Activated CD8-positive, alpha-beta memory T cell treated with anti-CD3 and anti-CD28 coated beads, Interleukin-2, amount 50 U/mL, for 4 hours (primary cell): ENCODE data around the gene OLFM1.
"Not testable (repeated sequence)": the region's sequence is repeated elsewhere in the genome, so short reads cannot be mapped to it uniquely, and the experiment has no call there.

Source experiments
- DNase-seq: peaks from one replicate; pipeline ENCODE4 v3.0.0-alpha.2; 2020

Gene OLFM1

GRCh38 chr9:135135929-135136315 lies 48.5 kb downstream of the OLFM1 start:
- no peak for DNase-seq

GRCh38 chr9:135136481-135136880 lies 49.0 kb downstream of the OLFM1 start:
- no peak for DNase-seq

- no peak for DNase-seq
These were observed 49.7 kb downstream of the OLFM1 start for GRCh38 chr9:135136991-135137832.

GRCh38 chr9:135138078-135138855 lies 50.8 kb downstream of the OLFM1 start:
- no peak for DNase-seq

DNA sequence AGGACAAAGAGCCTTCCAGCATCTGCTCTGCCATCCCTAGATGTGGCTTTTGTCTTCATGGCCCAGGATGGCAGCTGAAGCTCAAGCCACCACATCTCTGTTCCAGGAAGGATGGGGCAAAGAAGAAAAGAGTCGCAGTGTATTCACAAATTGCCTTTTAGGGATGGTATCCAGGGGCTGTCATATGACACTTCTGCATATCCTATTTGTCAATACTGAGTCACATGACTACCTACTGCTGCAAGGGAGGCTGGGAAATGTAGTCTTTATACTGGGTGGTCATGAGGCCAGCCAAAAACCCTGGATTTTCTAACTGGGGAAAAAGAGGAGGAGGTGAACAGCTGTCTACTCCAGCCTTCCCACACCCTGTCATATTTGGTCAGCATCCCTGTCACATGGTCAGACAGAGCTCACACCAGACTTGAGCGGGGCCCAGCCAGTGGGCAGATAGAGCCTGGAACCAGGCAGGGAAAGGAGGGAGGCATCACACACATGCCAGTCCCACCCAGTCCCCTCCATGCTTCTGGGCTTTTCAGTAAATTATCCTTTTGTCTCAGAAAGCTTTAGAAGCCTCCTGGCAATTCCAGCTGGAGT lies 52.0 kb downstream of the OLFM1 start:
- DNase-seq, result no peak

- DNase-seq, result no peak
These were observed 53.8 kb downstream of the OLFM1 start for GRCh38 chr9:135141183-135141774.

DNA sequence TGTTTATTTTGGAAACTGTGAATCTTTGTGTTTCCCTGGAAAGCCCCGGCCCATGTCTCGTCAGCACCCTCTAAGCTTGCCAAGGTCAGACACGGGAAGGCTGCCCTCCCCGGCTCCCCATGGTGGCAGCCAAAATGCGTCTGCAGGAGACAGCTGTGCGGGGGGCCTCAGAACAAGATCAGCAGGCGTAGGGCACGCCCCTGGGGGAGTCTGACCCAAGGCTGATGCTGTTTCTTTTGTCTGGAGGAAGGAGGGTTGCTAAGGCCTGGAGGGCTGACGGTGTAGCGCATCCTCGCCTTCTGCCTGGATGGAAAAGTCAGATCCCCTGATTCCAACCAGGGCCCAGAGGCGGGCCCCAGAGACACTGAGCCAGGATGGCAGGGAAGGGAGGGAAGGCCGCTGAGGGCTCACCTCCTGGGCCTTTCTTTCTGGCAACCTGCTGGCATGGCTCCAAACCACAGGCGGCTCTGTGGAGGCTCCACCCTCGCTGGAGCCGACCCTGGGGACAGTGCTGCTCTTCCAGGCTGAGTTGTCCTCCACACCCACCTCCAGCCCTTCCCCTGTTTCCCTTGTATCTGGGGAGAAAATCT lies 57.2 kb downstream of the OLFM1 start:
- DNase-seq, result no peak

- DNase-seq, result no peak
These were observed 57.8 kb downstream of the OLFM1 start for GRCh38 chr9:135145312-135145711.

DNA sequence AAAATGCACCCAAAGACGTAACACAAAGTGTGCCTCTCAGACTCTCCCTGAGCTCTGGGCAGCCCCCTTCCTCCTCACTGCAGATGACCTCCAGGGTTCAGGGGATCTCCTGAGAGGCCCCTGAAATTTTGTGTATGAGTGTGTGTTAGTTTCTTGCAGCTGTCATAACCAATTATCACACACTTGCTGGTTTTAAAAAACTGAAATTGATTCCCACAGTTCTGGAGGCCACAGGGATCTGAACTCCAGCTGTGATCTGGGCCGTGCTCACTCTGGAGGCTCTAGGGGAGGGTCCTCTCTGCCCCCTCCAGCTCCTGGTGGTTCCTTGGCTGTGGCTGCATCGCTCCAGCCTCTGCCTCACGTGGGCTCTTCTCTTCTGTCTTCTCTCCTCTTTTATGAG lies 58.8 kb downstream of the OLFM1 start:
- DNase-seq, result no peak

GRCh38 chr9:135146766-135147473 lies 59.5 kb downstream of the OLFM1 start:
- DNase-seq, result no peak

GRCh38 chr9:135147474-135147805 lies 60.0 kb downstream of the OLFM1 start:
- no peak for DNase-seq

- DNase-seq, result no peak
These were observed 60.5 kb downstream of the OLFM1 start for GRCh38 chr9:135147938-135148337.

DNA sequence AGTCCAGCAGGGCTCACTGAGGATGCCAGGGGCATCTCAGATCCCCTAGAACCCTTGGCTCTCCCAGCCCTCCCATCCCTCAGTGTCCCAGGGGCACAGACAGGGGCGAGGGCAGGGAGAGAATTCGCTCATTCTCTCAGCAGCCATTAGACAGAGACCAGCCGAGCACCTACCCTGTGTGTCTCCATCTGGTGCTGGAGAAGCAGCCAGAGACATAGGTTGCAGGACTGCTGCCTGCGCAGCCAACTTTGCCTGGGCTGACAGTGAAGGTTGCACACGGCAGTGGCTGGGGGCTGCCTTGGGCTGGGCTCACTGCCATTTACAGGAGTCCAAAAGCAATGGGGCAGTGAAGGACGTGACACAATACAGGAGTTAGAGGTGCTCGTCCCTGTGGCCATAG lies 60.9 kb downstream of the OLFM1 start:
- DNase-seq, result no peak

GRCh38 chr9:135149901-135150300 lies 62.4 kb downstream of the OLFM1 start:
- not testable (repeated sequence) for DNase-seq

- no peak for DNase-seq
These were observed 63.5 kb downstream of the OLFM1 start for GRCh38 chr9:135150981-135151380.

DNA sequence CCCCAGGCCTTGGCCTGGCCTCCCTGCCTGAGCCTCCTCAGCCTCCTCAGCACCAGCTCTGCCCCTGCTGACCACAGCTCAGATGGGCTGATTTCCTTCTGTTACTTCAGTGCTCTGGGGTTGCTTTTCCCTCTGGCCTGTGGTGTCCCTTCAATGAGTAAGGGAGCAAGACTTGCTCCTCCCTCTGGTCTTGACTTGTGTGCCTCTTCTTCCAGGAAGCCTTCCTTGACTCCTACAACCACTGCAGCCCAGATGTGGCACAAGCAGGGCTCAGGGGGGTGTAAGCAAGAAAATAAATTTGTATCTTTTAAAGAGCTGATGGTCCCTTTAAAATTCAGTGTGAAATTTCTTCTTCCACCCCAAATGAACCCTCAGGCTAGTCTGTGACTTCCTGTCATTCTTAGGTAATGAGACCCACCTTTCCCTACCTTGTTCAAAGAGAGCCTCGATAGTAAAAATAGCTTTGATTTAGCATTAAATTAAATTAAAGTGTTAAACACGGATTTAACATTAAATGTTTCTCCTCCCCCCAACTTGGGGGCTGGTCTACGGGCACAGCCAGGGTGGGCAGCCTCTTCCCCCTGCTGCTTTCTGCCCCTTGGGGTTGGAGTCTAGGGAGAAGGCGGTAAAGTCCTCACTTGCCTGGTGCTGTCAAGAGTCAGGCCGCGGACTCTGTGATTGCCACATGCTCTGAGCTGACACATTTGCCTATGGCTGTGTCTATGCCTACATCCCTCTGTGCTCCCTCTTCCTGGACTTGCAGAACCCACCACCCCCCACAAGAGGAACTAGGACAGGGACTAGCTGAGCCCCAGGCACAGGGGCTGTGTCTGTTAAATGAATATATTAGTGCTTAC lies 64.5 kb downstream of the OLFM1 start:
- no peak for DNase-seq

- DNase-seq, result no peak
These were observed 65.3 kb downstream of the OLFM1 start for GRCh38 chr9:135152614-135153334.

DNA sequence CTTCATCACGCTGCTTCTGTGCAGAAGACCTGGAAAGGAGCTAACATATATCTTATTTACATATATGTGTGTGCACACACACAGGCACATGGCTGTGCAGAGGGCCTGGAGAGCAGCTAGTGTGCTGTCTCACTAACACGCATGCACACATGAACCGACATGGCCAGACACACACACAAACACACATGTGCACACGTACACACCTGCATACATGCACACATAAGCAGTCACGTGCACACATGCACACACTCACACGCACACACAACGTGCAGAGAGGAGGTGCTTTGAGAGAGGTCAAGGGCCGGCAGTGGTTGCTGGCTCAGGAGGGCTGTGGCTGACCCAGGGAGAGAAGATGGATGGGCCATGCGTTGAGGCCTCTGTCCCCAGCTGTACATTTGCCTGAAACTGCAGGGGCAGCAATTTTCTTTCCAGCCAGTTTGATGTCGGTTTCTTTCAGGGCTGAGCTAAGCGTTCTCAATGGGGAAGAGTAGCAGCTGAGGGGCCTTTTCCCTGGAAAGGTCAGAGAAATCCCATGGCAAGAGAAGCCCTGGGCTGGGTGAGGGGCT lies 66.7 kb downstream of the OLFM1 start:
- DNase-seq, result no peak

- no peak for DNase-seq
These were observed 67.9 kb downstream of the OLFM1 start for GRCh38 chr9:135155396-135155795.
